GM12878 (cell line): ENCODE measurements around the gene FAM229A. TPM values are rescaled to one million over a fixed set of nuclear protein-coding genes. Genes with fewer than 3 reads are reported as not detected.

Experiments used
- ATAC-seq: fragments of 200-7000 bp; cut with Tn5 transposase; 3 replicates; pipeline ENCODE4 v1.9.1; 2020; ENCODE audit warnings: mild to moderate bottlenecking, moderate library complexity
- BruUV-seq: library from RNA; stranded (reverse); fragments of 400-500 nt; replicated peaks from 2 replicates; lab custom pipeline; 2021; lab: Mats Ljungman, UMichigan
- CTCF ChIA-PET: fragments of 300-600 bp; sonication (Branson Sonifier 250); formaldehyde crosslinking; extraction: SDS; loops from one replicate; lab custom pipeline; 2021; ENCODE audit warnings: inconsistent platforms; lab: Yijun Ruan, JAX
- POLR2A ChIA-PET: fragments of 350-600 bp; formaldehyde crosslinking; extraction: SDS; loops from one replicate; lab custom pipeline; 2021; ENCODE audit warnings: inconsistent platforms; lab: Charles Lee
- RAD21 ChIA-PET: fragments of 300-600 bp; sonication (Branson Sonifier 250); formaldehyde crosslinking; loops from one replicate; lab custom pipeline; 2023; ENCODE audit warnings: antibody characterized with exemption; ENCODE audit not compliant: unreplicated experiment; lab: Charles Lee
- SMC1A ChIA-PET: fragments of 300-600 bp; sonication (Branson Sonifier 250); formaldehyde crosslinking; loops from one replicate; lab custom pipeline; 2023; ENCODE audit not compliant: unreplicated experiment, uncharacterized antibody; lab: Charles Lee
- DNase-seq: peaks from one replicate; pipeline ENCODE4 v3.0.0-alpha.2; 2011; ENCODE audit warnings: low read depth, low spot score
- FAIRE-seq: peaks from 3 replicates; lab custom pipeline; 2011; peaks lifted over from hg19 to GRCh38; lab: Jason Lieb, UNC
- H2AFZ ChIP-seq: 2 replicates; pipeline ENCODE4 v1.6.0; 2011; ENCODE audit warnings: low read depth, low read length, control low read depth; ENCODE audit not compliant: control insufficient read depth
- H3K27ac ChIP-seq: 2 replicates; pipeline ENCODE4 v1.5.1; 2011; ENCODE audit warnings: control low read depth; ENCODE audit not compliant: control insufficient read depth, insufficient read depth
- H3K27me3 ChIP-seq, 2 experiments: replicated peaks in 1 of 2; 2 replicates each; pipeline versions ENCODE4 v1.6.0 to v1.6.1; 2011; ENCODE audit warnings: low read length in 1 of 2; ENCODE audit not compliant: control insufficient read depth in 2 of 2, insufficient read depth in 2 of 2
- H3K36me3 ChIP-seq, 2 experiments: 2 replicates each; pipeline ENCODE4 v1.5.1; 2011; ENCODE audit warnings: low read length in 1 of 2; ENCODE audit not compliant: control insufficient read depth in 2 of 2, insufficient read depth in 2 of 2
- H3K4me1 ChIP-seq: 2 replicates; pipeline ENCODE4 v1.6.1; 2011; ENCODE audit warnings: mild to moderate bottlenecking, low read length, moderate library complexity, mixed read lengths; ENCODE audit not compliant: control insufficient read depth, insufficient read depth
- H3K4me2 ChIP-seq: 2 replicates; pipeline ENCODE4 v1.6.0; 2011; ENCODE audit warnings: control low read depth; ENCODE audit not compliant: control insufficient read depth, insufficient read depth
- H3K4me3 ChIP-seq: fragments of 200-600 bp; sonication (generic); 2 replicates; pipeline ENCODE4 v1.5.1; 2016
- H3K79me2 ChIP-seq: 2 replicates; pipeline ENCODE4 v1.6.0; 2011; ENCODE audit warnings: low read length; ENCODE audit not compliant: control insufficient read depth, insufficient read depth
- H3K9ac ChIP-seq: 2 replicates; pipeline ENCODE4 v1.8.0; 2011; ENCODE audit warnings: low read length, control low read depth, mixed read lengths; ENCODE audit not compliant: control insufficient read depth, insufficient read depth
- H3K9me3 ChIP-seq: replicated peaks from 3 replicates; pipeline ENCODE4 v1.5.1; 2011; ENCODE audit warnings: mild to moderate bottlenecking, low read length; ENCODE audit not compliant: control insufficient read depth, insufficient read depth
- H4K20me1 ChIP-seq: 2 replicates; pipeline ENCODE4 v1.6.0; 2011; ENCODE audit not compliant: control insufficient read depth, insufficient read depth
- BRCA1 ChIP-seq: IDR thresholded peaks from 2 replicates; pipeline ENCODE4 v1.6.1; 2011; ENCODE audit warnings: low read depth, low read length, improper control_type of control experiment
- CBX5 ChIP-seq: sonication (generic); IDR thresholded peaks from 2 replicates; pipeline ENCODE4 v1.6.1; 2016; ENCODE audit warnings: low read depth, moderate library complexity, mild to moderate bottlenecking, inconsistent platforms
- NR2C2 ChIP-seq: IDR thresholded peaks from 2 replicates; pipeline ENCODE4 v1.6.1; 2011; ENCODE audit warnings: borderline replicate concordance, low read depth; ENCODE audit not compliant: control insufficient read depth, insufficient read length
- PAX5 ChIP-seq: IDR thresholded peaks from 2 replicates; pipeline ENCODE4 v1.6.1; 2011; ENCODE audit warnings: low read depth, low read length, borderline replicate concordance
- SUPT20H ChIP-seq: IDR thresholded peaks from 2 replicates; pipeline ENCODE4 v1.6.1; 2011; ENCODE audit warnings: low read depth, mild to moderate bottlenecking, low read length, moderate library complexity, borderline replicate concordance; ENCODE audit not compliant: control insufficient read depth
- TAF1 ChIP-seq: IDR thresholded peaks from 2 replicates; pipeline ENCODE4 v1.6.1; 2011; ENCODE audit warnings: mild to moderate bottlenecking, low read depth, low read length, borderline replicate concordance
- TCF7 ChIP-seq: IDR thresholded peaks from 2 replicates; pipeline ENCODE4 v1.6.1; 2014; ENCODE audit warnings: antibody characterized with exemption, borderline replicate concordance
- YY1 ChIP-seq: IDR thresholded peaks from 2 replicates; pipeline ENCODE4 v1.6.1; 2011; ENCODE audit warnings: low read depth, mild to moderate bottlenecking, low read length
- ZNF274 ChIP-seq: IDR thresholded peaks from one replicate; pipeline ENCODE4 v1.8.0; 2011; ENCODE audit not compliant: insufficient read length, insufficient read depth
- WGBS: methylation state at CpG from one replicate; pipeline ENCODE4 v1.1.6; 2016; ENCODE audit warnings: low lambda C conversion rate; ENCODE audit not compliant: insufficient replicate concordance, insufficient coverage; ENCODE audit errors: missing lambda C conversion rate; 5-methylcytosine and 5-hydroxymethylcytosine counted together
- in situ Hi-C: fragments of 300-500 bp; cut with MboI; formaldehyde crosslinking; loops from 9 replicates; pipeline ENCODE4 v1.14.3; 2018; ENCODE audit warnings: mixed read lengths
- intact Hi-C: fragments of 100-400 bp; cut with micrococcal nuclease; formaldehyde crosslinking; loops from one replicate; pipeline ENCODE4 v1.14.2; 2022; ENCODE audit not compliant: unreplicated experiment
- polyA plus RNA-seq, 11 experiments: library from polyadenylated mRNA; depleted of rRNA in 4 of 11; unstranded in 6 of 11; stranded (reverse) in 5 of 11; fragments of >200 nt; fragmentation: Nextera tagmentation in 4 of 11; fragmentation: Illumina TruSeq in 1 of 11; extraction: Ambion mirVana in 4 of 11; extraction: Trizol in 1 of 11; gene quantifications; 1 replicate in 1 of 11; 2 replicates in 10 of 11; pipeline versions ENCODE4 v1.2.1 to v1.2.3, GENCODE V29; 2011 to 2016; ENCODE audit warnings: inconsistent platforms in 2 of 11, missing spikeins in 2 of 11, low read depth in 1 of 11
- total RNA-seq, 4 experiments: library from RNA; depleted of rRNA in 3 of 4; stranded (reverse); fragments of >200 nt in 3 of 4; fragmentation: Illumina TruSeq in 1 of 4; extraction: Trizol in 1 of 4; gene quantifications; 2 replicates each; pipeline versions ENCODE4 v1.2.1 to v1.2.3, GENCODE V29; 2013 to 2021
- TF ChIP-seq, protein P1 (sequence below): fragments of 450-650 bp; IDR thresholded peaks from 2 replicates; pipeline ENCODE4 v1.6.1; 2017; ENCODE audit warnings: antibody characterized with exemption, mild to moderate bottlenecking, moderate library complexity
- TF ChIP-seq, protein P2 (sequence below): IDR thresholded peaks from 2 replicates; pipeline ENCODE4 v1.6.1; 2011; ENCODE audit warnings: low read depth, mild to moderate bottlenecking, low read length, moderate library complexity, borderline replicate concordance; ENCODE audit errors: extremely low read depth

Gene FAM229A
- total and polyA plus RNA-seq, 10 of the 15 experiments (the other 5 are each of a cell fraction or from before 2014, with no cell fraction given), result 0.02 to 5.3 (median 1.4) TPM; not detected in 1

GRCh38 chr1:32376199-32376598 is 13.9 kb upstream of the FAM229A start:
- H3K9ac ChIP-seq, result no peak overlapping the region
- H3K9me3 ChIP-seq, result no peaks in the 10 kb centered on the region
- FAIRE-seq (no peak), ATAC-seq (no peak), DNase-seq (no peak)
- peaks cover 15 to 17% of the 10 kb centered on the region in 2 experiments for H3K36me3 ChIP-seq
- no peak overlapping the region for H3K4me2 ChIP-seq
- no peak overlapping the region for H3K4me3 ChIP-seq
- TF ChIP-seq ZNF274 (no peak), SUPT20H (no peak), TCF7 (no peak), BRCA1 (no peak), PAX5 (no peak), TAF1 (no peak), CBX5 (no peak), NR2C2 (no peak), YY1 (no peak)
- TF ChIP-seq, protein P1, sequence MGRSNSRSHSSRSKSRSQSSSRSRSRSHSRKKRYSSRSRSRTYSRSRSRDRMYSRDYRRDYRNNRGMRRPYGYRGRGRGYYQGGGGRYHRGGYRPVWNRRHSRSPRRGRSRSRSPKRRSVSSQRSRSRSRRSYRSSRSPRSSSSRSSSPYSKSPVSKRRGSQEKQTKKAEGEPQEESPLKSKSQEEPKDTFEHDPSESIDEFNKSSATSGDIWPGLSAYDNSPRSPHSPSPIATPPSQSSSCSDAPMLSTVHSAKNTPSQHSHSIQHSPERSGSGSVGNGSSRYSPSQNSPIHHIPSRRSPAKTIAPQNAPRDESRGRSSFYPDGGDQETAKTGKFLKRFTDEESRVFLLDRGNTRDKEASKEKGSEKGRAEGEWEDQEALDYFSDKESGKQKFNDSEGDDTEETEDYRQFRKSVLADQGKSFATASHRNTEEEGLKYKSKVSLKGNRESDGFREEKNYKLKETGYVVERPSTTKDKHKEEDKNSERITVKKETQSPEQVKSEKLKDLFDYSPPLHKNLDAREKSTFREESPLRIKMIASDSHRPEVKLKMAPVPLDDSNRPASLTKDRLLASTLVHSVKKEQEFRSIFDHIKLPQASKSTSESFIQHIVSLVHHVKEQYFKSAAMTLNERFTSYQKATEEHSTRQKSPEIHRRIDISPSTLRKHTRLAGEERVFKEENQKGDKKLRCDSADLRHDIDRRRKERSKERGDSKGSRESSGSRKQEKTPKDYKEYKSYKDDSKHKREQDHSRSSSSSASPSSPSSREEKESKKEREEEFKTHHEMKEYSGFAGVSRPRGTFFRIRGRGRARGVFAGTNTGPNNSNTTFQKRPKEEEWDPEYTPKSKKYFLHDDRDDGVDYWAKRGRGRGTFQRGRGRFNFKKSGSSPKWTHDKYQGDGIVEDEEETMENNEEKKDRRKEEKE, result no peak
- TF ChIP-seq, protein P2, sequence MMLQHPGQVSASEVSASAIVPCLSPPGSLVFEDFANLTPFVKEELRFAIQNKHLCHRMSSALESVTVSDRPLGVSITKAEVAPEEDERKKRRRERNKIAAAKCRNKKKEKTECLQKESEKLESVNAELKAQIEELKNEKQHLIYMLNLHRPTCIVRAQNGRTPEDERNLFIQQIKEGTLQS, result no peak
- H3K79me2 ChIP-seq, result no peaks in the 10 kb centered on the region
- no peak overlapping the region for H3K27ac ChIP-seq
- H4K20me1 ChIP-seq, result no peaks in the 10 kb centered on the region
- no peaks in the 10 kb centered on the region for H3K27me3 ChIP-seq
- H3K4me1 ChIP-seq, result peaks cover 10% of the 10 kb centered on the region
- RAD21 ChIA-PET, result no interaction called here
- intact Hi-C loops (no loop called here), in situ Hi-C loops (no loop called here)
- SMC1A ChIA-PET, result interaction anchor here (1.1 kb wide), 1 partner anchor 161 kb away, joined by 3 read pairs; no protein-coding TSS in a partner anchor
- CTCF ChIA-PET, result interaction anchor here (0.6 to 1.4 kb wide), 3 partner anchors 24 to 230 kb away, joined by 3 to 5 read pairs (median 3); no protein-coding TSS in a partner anchor
- WGBS, result 97% methylated on average over 11 of the region's 11 CpGs
- POLR2A ChIA-PET, result interaction anchor here (0.7 kb wide), 1 partner anchor 40 kb away, joined by 3 read pairs; the partner anchor contains the start of gene MARCKSL1
- no TSS peak for BruUV-seq
- no peak overlapping the region for H2AFZ ChIP-seq
